Right renal pelvis (tissue), 4 donors: ENCODE measurements around the gene SGO1. TPM values are rescaled to one million over a fixed set of nuclear protein-coding genes. Genes with fewer than 3 reads are reported as not detected.
"Not testable (repeated sequence)": the region's sequence is repeated elsewhere in the genome, so short reads cannot be mapped to it uniquely, and the experiment has no call there.

Experiments used
- DNase-seq, 4 donors: peaks; one replicate each; pipeline ENCODE4 v3.0.0-alpha.2; 2013; ENCODE audit warnings: low read depth in 4 of 4, low spot score in 3 of 4, missing footprints in 1 of 4
- polyA plus RNA-seq, 4 donors: library from polyadenylated mRNA; unstranded; fragments of 120-200 nt; gene quantifications; one replicate each; pipeline ENCODE4 v1.2.1, GENCODE V29; 2013; ENCODE audit not compliant: insufficient read length in 4 of 4

Gene SGO1
- polyA plus RNA-seq = 10 to 100 TPM in 2 of 4 donors, 1 to 10 TPM in 2; 8.5 to 11.4 (median 10.3) TPM

DNA sequence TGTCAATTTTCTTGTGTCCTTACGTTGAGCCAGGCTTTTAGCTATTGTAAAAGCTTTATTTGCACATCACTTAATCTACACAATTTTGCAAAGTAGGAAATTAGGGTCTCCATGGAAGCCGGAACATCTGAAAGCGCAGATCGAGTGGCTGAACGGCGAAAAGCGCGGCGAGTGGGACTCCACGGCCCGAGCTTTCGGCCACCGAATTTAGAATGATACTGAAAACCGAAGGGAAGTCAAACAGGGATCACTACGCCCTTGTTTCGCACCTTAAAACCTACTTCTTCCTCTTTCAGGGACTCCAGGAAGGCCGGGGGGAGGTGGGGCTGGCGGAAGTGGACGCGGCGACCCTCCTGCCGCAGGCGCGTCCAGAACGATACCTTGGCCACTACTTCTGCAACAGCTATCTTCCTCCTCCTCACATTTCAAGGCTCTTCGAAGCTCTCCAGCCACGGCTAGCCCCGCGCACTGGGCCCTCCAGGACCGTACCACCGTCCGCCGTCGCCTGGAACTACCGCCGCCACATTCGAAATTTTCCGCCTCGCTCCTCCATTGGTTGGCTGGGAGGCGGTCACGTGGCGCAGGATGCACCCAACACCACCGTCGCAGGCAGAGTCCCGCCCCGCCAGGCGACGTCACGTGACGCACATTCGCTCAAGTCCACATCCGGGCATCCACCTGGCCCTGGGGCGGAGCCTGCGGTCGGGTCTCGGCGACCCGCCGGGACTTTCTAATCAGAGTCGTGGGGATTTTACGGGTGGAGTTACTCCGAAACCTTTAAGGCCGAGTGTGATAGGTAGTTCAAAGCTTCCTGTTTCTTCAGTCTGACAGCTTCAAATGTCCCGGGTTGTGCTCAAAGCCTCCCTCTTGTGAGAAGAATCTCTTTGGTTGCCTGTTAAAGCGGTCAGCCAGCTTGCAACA lies at the start of gene SGO1:
TSS of gene SGO1 (minus strand) at position 528 of the 921 bp plus-strand sequence. CDS start 2,179 bp downstream, outside the sequence.
- DNase-seq = peak; percentile 97 to 98 (median 98)

GRCh38 chr3:20235796-20236195 lies 49.8 kb upstream of the SGO1 start:
- no peak for DNase-seq

DNA sequence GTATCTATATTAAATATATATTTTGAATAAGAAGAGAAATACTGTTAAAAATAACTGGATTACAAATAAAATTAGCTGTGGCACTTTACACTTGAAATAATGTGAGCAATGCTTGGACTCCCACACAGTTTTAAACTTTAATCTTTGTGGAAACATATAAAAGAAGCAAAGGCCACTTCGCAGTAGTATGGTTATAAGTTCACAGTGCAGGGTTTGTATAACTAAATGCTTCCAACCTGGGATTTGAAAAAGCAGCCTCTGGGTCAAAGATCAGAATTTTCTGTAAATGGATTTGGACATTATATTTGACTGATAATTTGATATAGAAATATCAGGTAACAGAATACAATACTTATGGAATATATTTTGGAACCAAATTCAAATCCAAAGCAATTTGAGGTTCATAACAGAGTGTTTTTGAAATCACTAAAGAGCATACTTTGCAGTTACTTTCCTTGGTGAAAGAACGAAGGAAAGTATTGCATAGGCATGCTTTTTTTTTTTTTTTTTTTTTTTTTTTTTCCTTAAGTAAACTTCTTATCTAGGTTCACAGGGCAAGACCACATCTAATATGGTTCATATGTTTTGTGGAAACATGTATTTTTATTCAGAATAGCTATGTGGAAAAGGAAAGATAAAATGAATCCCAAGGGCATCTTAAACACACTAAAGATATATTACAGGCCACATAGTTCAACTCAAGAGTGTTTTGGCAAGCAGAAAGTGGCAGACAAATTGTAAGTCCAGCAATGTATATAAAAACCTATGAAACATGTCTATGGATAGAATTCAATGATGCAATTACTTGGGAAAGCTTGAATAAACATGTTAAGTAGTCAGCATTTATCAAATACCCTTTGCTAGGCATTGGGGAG lies 47.1 kb upstream of the SGO1 start:
- DNase-seq = peak in 2 of 4 donors; percentile 14 to 24

DNA sequence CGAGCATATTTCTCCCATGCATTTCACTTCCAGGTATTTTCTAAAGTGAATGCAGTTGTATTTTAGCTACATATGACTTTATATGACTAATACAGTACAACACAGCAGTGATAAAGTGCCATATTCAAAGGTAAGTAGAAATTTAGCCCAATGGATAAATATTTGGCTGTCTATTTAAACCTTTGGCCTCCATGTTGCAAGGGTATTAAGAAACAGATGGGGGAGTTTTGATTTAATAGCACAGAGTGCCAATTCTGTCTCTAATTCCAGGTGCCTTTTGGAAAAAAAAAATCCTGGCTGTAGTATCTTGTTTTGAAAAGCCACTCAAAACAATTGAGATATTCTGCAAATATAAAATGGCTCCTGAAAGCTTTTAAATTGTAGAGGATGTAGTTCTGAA lies 44.9 kb upstream of the SGO1 start:
- no peak for DNase-seq

GRCh38 chr3:20225769-20226168 lies 39.8 kb upstream of the SGO1 start:
- DNase-seq = peak in 1 of 4 donors; percentile 9

DNA sequence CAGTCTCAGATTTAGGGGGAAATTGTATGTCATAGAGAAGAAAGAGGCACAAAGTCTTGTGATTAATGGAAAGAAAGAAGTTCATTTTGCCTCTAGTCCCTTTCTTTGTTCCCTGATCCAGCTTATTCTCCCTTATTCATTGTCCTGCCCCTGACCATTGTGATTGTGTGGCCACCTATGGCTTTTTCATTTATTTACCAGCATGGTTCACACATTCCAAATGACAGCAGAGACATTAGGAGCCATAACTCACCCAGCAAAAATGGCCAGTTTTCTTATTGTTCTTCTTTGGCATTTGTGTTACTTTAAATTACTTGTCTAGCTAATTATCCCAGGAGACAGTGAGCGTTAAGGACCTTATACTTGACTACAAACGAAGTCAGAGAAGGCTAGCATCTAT lies 36.3 kb upstream of the SGO1 start:
- no peak for DNase-seq

DNA sequence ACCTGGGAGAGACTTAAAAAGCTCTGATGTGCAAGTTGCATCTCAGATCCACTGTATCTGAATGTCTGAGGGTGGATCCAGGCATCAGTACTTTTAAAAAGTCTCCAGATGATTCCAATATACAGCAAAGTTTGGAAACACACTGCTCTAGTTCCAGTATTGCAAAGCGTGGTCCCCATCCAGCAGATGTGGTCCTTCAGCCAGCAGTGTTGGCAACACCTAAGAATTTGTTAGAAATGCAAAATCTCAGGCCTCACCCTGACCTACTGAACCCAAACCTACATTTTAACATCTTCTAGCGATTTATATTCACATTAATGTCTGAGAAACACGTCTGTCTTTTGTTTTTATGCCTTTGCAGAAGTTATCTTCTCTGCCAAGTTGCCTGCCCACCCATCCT lies 32.2 kb upstream of the SGO1 start:
- no peak for DNase-seq

GRCh38 chr3:20215636-20216035 lies 29.6 kb upstream of the SGO1 start:
- DNase-seq = no peak

DNA sequence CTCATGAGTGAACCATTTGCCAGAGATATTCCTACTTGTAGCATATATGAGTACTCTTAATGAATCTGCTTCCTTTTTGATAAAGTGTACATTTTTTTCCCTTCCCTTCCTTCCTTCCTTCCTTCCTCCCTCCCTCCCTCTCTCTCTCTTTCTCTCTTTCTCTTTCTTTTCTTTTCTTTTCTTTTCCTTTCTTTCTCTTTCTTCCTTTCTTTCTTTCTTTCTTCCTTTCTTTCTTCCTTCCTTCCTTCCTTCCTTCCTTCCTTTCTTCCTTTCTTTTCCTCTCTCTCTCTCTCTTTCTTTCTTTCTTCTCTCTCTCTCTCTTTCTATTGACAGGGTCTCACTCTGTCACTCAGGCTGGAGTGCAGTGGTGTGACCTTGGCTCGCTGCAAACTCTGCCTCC lies 27.5 kb upstream of the SGO1 start:
- not testable (repeated sequence) for DNase-seq

GRCh38 chr3:20207945-20208344 lies 21.9 kb upstream of the SGO1 start:
- not testable (repeated sequence) for DNase-seq

GRCh38 chr3:20205898-20206297 lies 19.9 kb upstream of the SGO1 start:
- DNase-seq = not testable (repeated sequence)

- no peak for DNase-seq
Measured at GRCh38 chr3:20201143-20201542, 15.1 kb upstream of the SGO1 start.

GRCh38 chr3:20197775-20198174 lies 11.8 kb upstream of the SGO1 start:
- DNase-seq = no peak

GRCh38 chr3:20194793-20195460 lies 8.9 kb upstream of the SGO1 start:
- no peak for DNase-seq

DNA sequence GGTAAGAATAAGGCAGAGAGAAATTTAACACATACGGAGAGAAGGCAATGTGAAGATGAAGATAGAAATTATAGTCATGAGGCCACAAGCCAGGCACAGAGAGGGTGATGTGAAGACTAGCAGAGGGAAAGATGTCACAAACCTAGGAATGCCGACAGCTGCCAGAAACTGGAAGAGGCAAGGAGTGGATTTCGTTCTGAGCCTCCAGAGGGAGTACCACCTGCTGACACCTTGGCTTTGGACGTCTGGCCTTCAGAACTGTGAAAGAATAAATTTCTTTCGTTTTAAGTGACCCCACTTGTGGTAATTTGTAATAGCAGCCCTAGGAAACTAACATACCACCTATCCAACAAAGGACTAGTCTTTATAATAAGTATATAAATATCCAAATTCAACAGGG lies 5.0 kb upstream of the SGO1 start:
- no peak for DNase-seq

DNA sequence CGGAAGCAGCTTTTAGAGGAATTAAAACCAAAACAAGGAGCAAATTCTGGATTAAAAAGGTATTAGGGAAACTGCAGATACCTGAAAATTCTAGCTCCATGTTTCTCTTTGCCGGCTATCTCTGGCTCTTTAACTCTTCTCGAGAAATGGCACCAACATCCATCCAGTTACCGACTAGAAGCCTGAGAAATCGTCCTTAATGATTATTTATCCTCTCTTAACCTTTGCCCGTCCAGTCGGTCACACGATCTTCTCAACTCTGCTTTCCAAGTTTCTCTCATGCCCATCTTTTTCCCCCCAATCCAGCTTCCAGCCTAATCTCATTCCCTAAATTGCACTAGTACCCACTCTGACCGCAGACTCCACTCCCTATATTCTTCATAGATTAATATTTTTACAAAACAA lies 596 bp upstream of the SGO1 start:
- DNase-seq = peak in 1 of 4 donors; percentile 6

DNA sequence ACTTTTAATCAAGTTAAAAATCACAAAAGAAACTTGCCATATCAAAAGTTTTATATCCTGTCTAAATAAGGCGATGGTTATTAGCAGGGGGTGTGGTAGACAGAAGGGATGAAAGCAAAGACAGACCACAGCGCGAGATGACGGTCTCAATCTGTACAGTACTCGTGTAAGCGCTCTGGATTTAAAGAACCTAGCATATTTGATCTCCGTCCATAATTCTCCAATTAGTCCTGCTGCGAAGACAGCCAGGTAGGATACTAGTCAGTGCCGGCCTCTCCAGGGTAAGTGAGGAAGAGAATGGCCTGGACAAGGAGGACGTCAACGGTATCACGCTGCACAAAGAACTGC lies 701 bp downstream of the SGO1 start:
- peak in 1 of 4 donors; percentile 10 for DNase-seq

DNA sequence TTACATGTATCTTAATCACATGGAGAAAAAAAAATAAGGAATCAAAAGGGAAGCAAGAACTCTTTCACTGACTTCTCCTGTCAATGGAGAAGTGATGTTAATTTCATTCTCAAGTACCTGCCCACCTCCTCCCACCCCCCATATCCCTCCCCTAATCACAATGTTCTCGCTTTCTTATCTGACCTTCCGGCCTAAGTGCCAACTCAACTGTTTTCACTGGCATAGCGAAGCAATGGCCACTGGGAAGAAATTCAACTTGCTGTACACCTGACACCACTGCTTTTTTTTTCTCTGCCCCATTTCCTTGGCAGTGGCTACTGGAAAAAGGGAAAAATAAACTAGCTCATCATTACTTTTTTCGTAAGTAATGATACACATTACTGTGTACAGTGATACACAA lies 3.8 kb downstream of the SGO1 start:
- no peak for DNase-seq

- no peak for DNase-seq
Measured at GRCh38 chr3:20181276-20181675, 4.7 kb downstream of the SGO1 start.

- no peak for DNase-seq
Measured at GRCh38 chr3:20173844-20174410, 12.1 kb downstream of the SGO1 start.
